GM13976 (cell line): ENCODE data around the gene BACE2.

Experiments used
- DNase-seq: peaks from one replicate; pipeline ENCODE4 v3.0.0; 2012; ENCODE audit warnings: low spot score
- CTCF ChIP-seq: IDR thresholded peaks from 2 replicates; pipeline ENCODE4 v1.5.1; 2012; ENCODE audit warnings: borderline replicate concordance, mild to moderate bottlenecking; ENCODE audit not compliant: insufficient read depth; ENCODE audit errors: extremely low read depth, missing control alignments, control extremely low read depth
- in situ Hi-C: fragments of 300-500 bp; cut with MboI; formaldehyde crosslinking; loops from one replicate; pipeline ENCODE4 v1.12.0; 2022; ENCODE audit warnings: low sequenced_read_pairs, mixed read lengths, inconsistent platforms; ENCODE audit not compliant: unreplicated experiment

BACE2 gene

GRCh38 chr21:41130883-41131282 is 37.1 kb upstream of the BACE2 start:
- no peak for TF ChIP-seq CTCF
- in situ Hi-C loops, result no loop called here
- DNase-seq, result no peak

GRCh38 chr21:41133874-41134522 is 34.0 kb upstream of the BACE2 start:
- in situ Hi-C loops, result no loop called here
- peak; percentile 55 for TF ChIP-seq CTCF
- peak; percentile 64 for DNase-seq

GRCh38 chr21:41135746-41136145 is 32.2 kb upstream of the BACE2 start:
- in situ Hi-C loops, result no loop called here
- no peak for TF ChIP-seq CTCF
- DNase-seq, result no peak

GRCh38 chr21:41136286-41136685 is 31.7 kb upstream of the BACE2 start:
- no peak for TF ChIP-seq CTCF
- in situ Hi-C loops, result no loop called here
- no peak for DNase-seq

GRCh38 chr21:41137401-41137800 is 30.6 kb upstream of the BACE2 start:
- DNase-seq, result no peak
- in situ Hi-C loops, result no loop called here
- TF ChIP-seq CTCF, result no peak

GRCh38 chr21:41137889-41138288 is 30.1 kb upstream of the BACE2 start:
- in situ Hi-C loops, result no loop called here
- no peak for TF ChIP-seq CTCF
- DNase-seq, result no peak
